Measurements from ENCODE around the gene CACNB4.

The CACNB4 gene

GRCh38 chr2:151845884-151846283 is 253.0 kb downstream of the CACNB4 start:
- H3K4me1 ChIP-seq (ENCODE audit: insufficient read depth, poor library complexity, severe bottlenecking): no peaks in the 10 kb centered on the region
- DNase-seq (ENCODE audit: low spot score) (no peak), ATAC-seq (ENCODE audit: low read depth) (no peak)
- no peaks in the 10 kb centered on the region for H3K36me3 ChIP-seq (ENCODE audit: low read depth)
- H3K4me3 ChIP-seq (ENCODE audit: severe bottlenecking): no peak overlapping the region
- H3K9me3 ChIP-seq (ENCODE audit: severe bottlenecking): no peaks in the 10 kb centered on the region
- no peak overlapping the region for H3K27ac ChIP-seq (ENCODE audit: poor library complexity, severe bottlenecking)
- TF ChIP-seq CTCF (IDR thresholded peaks at IDR 0.05; ENCODE audit: poor library complexity, severe bottlenecking): no peak
- no peaks in the 10 kb centered on the region for H3K27me3 ChIP-seq (ENCODE audit: insufficient read depth, poor library complexity, severe bottlenecking)

GRCh38 chr2:151845481-151845880 is 253.4 kb downstream of the CACNB4 start:
- H3K36me3 ChIP-seq (ENCODE audit: low read depth): no peaks in the 10 kb centered on the region
- H3K4me3 ChIP-seq (ENCODE audit: severe bottlenecking): no peak overlapping the region
- no peaks in the 10 kb centered on the region for H3K27me3 ChIP-seq (ENCODE audit: insufficient read depth, poor library complexity, severe bottlenecking)
- H3K4me1 ChIP-seq (ENCODE audit: insufficient read depth, poor library complexity, severe bottlenecking): no peaks in the 10 kb centered on the region
- no peak overlapping the region for H3K27ac ChIP-seq (ENCODE audit: poor library complexity, severe bottlenecking)
- TF ChIP-seq CTCF (IDR thresholded peaks at IDR 0.05; ENCODE audit: poor library complexity, severe bottlenecking): no peak
- ATAC-seq (ENCODE audit: low read depth): no peak
- no peaks in the 10 kb centered on the region for H3K9me3 ChIP-seq (ENCODE audit: severe bottlenecking)
- no peak for DNase-seq (ENCODE audit: low spot score)

GRCh38 chr2:151844211-151844896 is 254.5 kb downstream of the CACNB4 start:
- TF ChIP-seq CTCF (IDR thresholded peaks at IDR 0.05; ENCODE audit: poor library complexity, severe bottlenecking): no peak
- DNase-seq (ENCODE audit: low spot score): no peak

GRCh38 chr2:151843691-151844061 is 255.2 kb downstream of the CACNB4 start:
- Histone ChIP-seq H3K36me3 (ENCODE audit: low read depth) (no peaks in the 10 kb centered on the region), H3K9me3 (ENCODE audit: severe bottlenecking) (no peaks in the 10 kb centered on the region), H3K4me3 (ENCODE audit: severe bottlenecking) (no peak overlapping the region), H3K27ac (ENCODE audit: poor library complexity, severe bottlenecking) (no peak overlapping the region), H3K27me3 (ENCODE audit: insufficient read depth, poor library complexity, severe bottlenecking) (no peaks in the 10 kb centered on the region), H3K4me1 (ENCODE audit: insufficient read depth, poor library complexity, severe bottlenecking) (no peaks in the 10 kb centered on the region)
- TF ChIP-seq CTCF (IDR thresholded peaks at IDR 0.05; ENCODE audit: poor library complexity, severe bottlenecking): no peak
- ATAC-seq (ENCODE audit: low read depth) (no peak), DNase-seq (ENCODE audit: low spot score) (no peak)

More at GRCh38 chr2:151844211-151844896, 254.5 kb downstream of the CACNB4 start:
- Histone ChIP-seq H3K9me3 (ENCODE audit: severe bottlenecking) (no peaks in the 10 kb centered on the region), H3K4me1 (ENCODE audit: insufficient read depth, poor library complexity, severe bottlenecking) (no peaks in the 10 kb centered on the region), H3K36me3 (ENCODE audit: low read depth) (no peaks in the 10 kb centered on the region), H3K27ac (ENCODE audit: poor library complexity, severe bottlenecking) (no peak overlapping the region), H3K27me3 (ENCODE audit: insufficient read depth, poor library complexity, severe bottlenecking) (no peaks in the 10 kb centered on the region), H3K4me3 (ENCODE audit: severe bottlenecking) (no peak overlapping the region)
- no peak for ATAC-seq (ENCODE audit: low read depth)
